Peyer's patch (tissue), 4 donors: Measurements from ENCODE around the gene PSMD1. TPM values are rescaled to one million over a fixed set of nuclear protein-coding genes. Genes with fewer than 3 reads are reported as not detected.

Experiments
- DNase-seq, 3 donors: peaks; one replicate each; pipeline ENCODE4 v3.0.0-alpha.2; 2017 to 2019
- H3K27ac ChIP-seq, 4 donors: fragments of 200-600 bp; sonication (generic); one replicate each; pipeline ENCODE4 v1.5.1; 2016 to 2019
- H3K27me3 ChIP-seq, 2 donors: fragments of 200-600 bp; sonication (generic); one replicate each; pipeline ENCODE4 v1.5.1; 2019
- H3K36me3 ChIP-seq, 3 donors: fragments of 200-600 bp; sonication (generic); one replicate each; pipeline ENCODE4 v1.5.1; 2016 to 2019
- H3K4me1 ChIP-seq, 4 donors: fragments of 200-600 bp; sonication (generic); one replicate each; pipeline ENCODE4 v1.5.1; 2016 to 2019
- H3K4me3 ChIP-seq, 4 donors: fragments of 200-600 bp; sonication (generic); 1 replicate in 3 of 4; 2 replicates in 1 of 4; pipeline ENCODE4 v1.5.1; 2016 to 2019; ENCODE audit warnings: mild to moderate bottlenecking in 1 of 4
- H3K9me3 ChIP-seq, 4 donors: fragments of 200-600 bp; sonication (generic); one replicate each; pipeline ENCODE4 v1.5.1; 2016 to 2019; ENCODE audit warnings: mild to moderate bottlenecking in 1 of 4
- CTCF ChIP-seq, 6 experiments: fragments of 450-650 bp in 4 of 6; fragments of 200-600 bp in 2 of 6; sonication (generic) in 1 of 6; IDR thresholded peaks; one replicate each; pipeline ENCODE4 v1.5.1; 2017 to 2019; ENCODE audit warnings: antibody characterized with exemption in 6 of 6, mild to moderate bottlenecking in 3 of 6, moderate library complexity in 1 of 6
- POLR2A ChIP-seq, 2 donors: fragments of 450-650 bp; IDR thresholded peaks; one replicate each; pipeline ENCODE4 v1.5.1; 2017; ENCODE audit warnings: antibody characterized with exemption in 2 of 2, mild to moderate bottlenecking in 2 of 2, moderate library complexity in 2 of 2
- total RNA-seq, 4 donors: library from RNA; depleted of rRNA; stranded (reverse); fragments of >200 nt; gene quantifications; one replicate each; pipeline ENCODE4 v1.1.0, GENCODE V29; 2016

Gene PSMD1
- total RNA-seq, 4 donors from 2014 or later = 89.1 to 116 (median 111) TPM

GRCh38 chr2:231117148-231117547, 60.5 kb downstream of the PSMD1 start:
- H3K4me1 ChIP-seq = no peaks in the 10 kb centered on the region
- no peaks in the 10 kb centered on the region for H3K27me3 ChIP-seq
- no peak for TF ChIP-seq POLR2A (IDR thresholded peaks at IDR 0.05)
- no peak for TF ChIP-seq CTCF (IDR thresholded peaks at IDR 0.05)
- H3K4me3 ChIP-seq = no peak overlapping the region
- no peaks in the 10 kb centered on the region for H3K9me3 ChIP-seq
- no peaks in the 10 kb centered on the region for H3K36me3 ChIP-seq
- H3K27ac ChIP-seq = no peak overlapping the region
- no peak for DNase-seq

DNA sequence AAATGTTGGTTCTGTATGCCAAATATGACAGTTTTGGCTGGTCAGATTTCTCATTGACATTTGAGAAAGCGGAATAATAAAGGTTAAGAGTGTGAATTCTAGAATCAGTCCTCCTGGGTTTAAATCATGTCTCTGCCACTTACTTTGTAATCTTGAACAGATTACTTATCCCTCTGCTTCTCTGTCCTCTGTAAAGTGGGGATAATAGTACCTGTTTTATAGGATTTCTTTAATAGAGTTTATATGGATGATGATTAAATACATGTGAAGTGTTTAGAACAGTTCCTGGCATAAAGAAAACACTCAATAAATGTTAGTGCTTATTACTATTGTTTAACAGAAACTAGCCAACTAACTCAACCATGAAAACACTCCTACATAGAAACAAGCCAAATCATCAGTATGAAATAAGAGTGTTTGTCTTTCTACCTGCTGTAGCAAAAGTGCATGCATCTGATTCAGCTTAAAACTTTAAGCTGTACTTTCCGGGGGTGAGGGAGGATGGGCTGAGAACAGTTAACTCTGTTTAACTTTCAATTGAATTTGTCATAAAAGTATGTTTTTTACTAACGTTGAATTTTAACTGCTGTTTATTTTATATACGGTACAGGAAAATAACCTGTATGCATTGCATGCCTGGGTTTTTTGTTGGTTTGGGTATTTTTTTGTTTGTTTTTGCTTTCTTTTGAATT, 61.4 kb downstream of the PSMD1 start:
- H3K9me3 ChIP-seq = no peaks in the 10 kb centered on the region
- H3K27ac ChIP-seq = peak overlapping the region in 1 of 4 donors; percentile 2
- H3K4me3 ChIP-seq = no peak overlapping the region

GRCh38 chr2:231118614-231118942, 61.9 kb downstream of the PSMD1 start:
- Histone ChIP-seq H3K4me1 (no peaks in the 10 kb centered on the region), H3K36me3 (no peaks in the 10 kb centered on the region), H3K27ac (peak overlapping the region in 1 of 4 donors; percentile 2), H3K4me3 (no peak overlapping the region), H3K27me3 (no peaks in the 10 kb centered on the region), H3K9me3 (no peaks in the 10 kb centered on the region)
- DNase-seq = no peak
- no peak for TF ChIP-seq POLR2A (IDR thresholded peaks at IDR 0.05)
- TF ChIP-seq CTCF (IDR thresholded peaks at IDR 0.05) = no peak

More for the DNA sequence above, 61.4 kb downstream of the PSMD1 start:
- Histone ChIP-seq H3K27me3 (no peaks in the 10 kb centered on the region), H3K4me1 (no peaks in the 10 kb centered on the region), H3K36me3 (no peaks in the 10 kb centered on the region)
- no peak for TF ChIP-seq CTCF (IDR thresholded peaks at IDR 0.05)
- no peak for TF ChIP-seq POLR2A (IDR thresholded peaks at IDR 0.05)
- DNase-seq = no peak

- Histone ChIP-seq H3K4me3 (peak overlapping the region in 2 of 4 donors; percentile 14 to 21), H3K27me3 (no peaks in the 10 kb centered on the region), H3K27ac (peak overlapping the region in 2 of 4 donors; percentile 40 to 48), H3K36me3 (no peaks in the 10 kb centered on the region), H3K9me3 (no peaks in the 10 kb centered on the region), H3K4me1 (peaks cover 0 to 7% (median 0%) of the 10 kb centered on the region in 4 donors)
- DNase-seq = no peak
- no peak for TF ChIP-seq POLR2A (IDR thresholded peaks at IDR 0.05)
- TF ChIP-seq CTCF (IDR thresholded peaks at IDR 0.05) = no peak
Measured at GRCh38 chr2:231123362-231123898, 66.8 kb downstream of the PSMD1 start.

- peak within 1 kb of the TSS in 1 of 4 donors; percentile 40 for H3K27ac ChIP-seq
- H3K9me3 ChIP-seq = no peaks in the 10 kb centered on the region
- peak within 1 kb of the TSS in 1 of 4 donors; percentile 21 for H3K4me3 ChIP-seq
- H3K4me1 ChIP-seq = peaks cover 0 to 7% (median 0%) of the 10 kb centered on the region in 4 donors
- DNase-seq = no peak
- H3K36me3 ChIP-seq = no peaks in the 10 kb centered on the region
- no peaks in the 10 kb centered on the region for H3K27me3 ChIP-seq
- TF ChIP-seq POLR2A (IDR thresholded peaks at IDR 0.05) = no peak
- TF ChIP-seq CTCF (IDR thresholded peaks at IDR 0.05) = no peak
Measured at GRCh38 chr2:231124838-231125568, 68.3 kb downstream of the PSMD1 start, which contains the start of gene HTR2B. Gene HTR2B (minus strand): TSS chr2:231125042. CDS start chr2:231123764, 1,278 bp downstream.
